Esophagus muscularis mucosa (tissue), 4 donors: ENCODE data around the gene ESAM. TPM values are rescaled to one million over a fixed set of nuclear protein-coding genes. Genes with fewer than 3 reads are reported as not detected.

ENCODE experiments used
- DNase-seq: peaks from one replicate; pipeline ENCODE4 v3.0.0-alpha.2; 2017; ENCODE audit errors: extremely low spot score
- H3K27ac ChIP-seq, 4 donors: fragments of 200-600 bp; sonication (generic); replicated peaks in 1 of 4; 1 replicate in 3 of 4; 2 replicates in 1 of 4; pipeline ENCODE4 v1.5.1; 2016 to 2019; ENCODE audit warnings: mild to moderate bottlenecking in 1 of 4
- H3K27me3 ChIP-seq, 4 donors: fragments of 200-600 bp; sonication (generic); one replicate each; pipeline versions ENCODE4 v1.5.1 to v1.6.0; 2016 to 2019
- H3K36me3 ChIP-seq, 4 donors: fragments of 200-600 bp; sonication (generic); one replicate each; pipeline ENCODE4 v1.5.1; 2016 to 2019
- H3K4me1 ChIP-seq, 4 donors: fragments of 200-600 bp; sonication (generic); one replicate each; pipeline ENCODE4 v1.5.1; 2016 to 2019
- H3K4me3 ChIP-seq, 4 donors: fragments of 200-600 bp; sonication (generic); 1 replicate in 2 of 4; 2 replicates in 2 of 4; pipeline ENCODE4 v1.5.1; 2016 to 2019; ENCODE audit warnings: mild to moderate bottlenecking in 4 of 4, moderate library complexity in 1 of 4
- H3K9me3 ChIP-seq, 4 donors: fragments of 200-600 bp; sonication (generic); 1 replicate in 3 of 4; 2 replicates in 1 of 4; pipeline ENCODE4 v1.5.1; 2016 to 2019
- CTCF ChIP-seq, 3 experiments: fragments of 200-600 bp in 2 of 3; fragments of 450-650 bp in 1 of 3; sonication (generic) in 2 of 3; IDR thresholded peaks; one replicate each; pipeline ENCODE4 v1.5.1; 2017 to 2019; ENCODE audit warnings: antibody characterized with exemption in 3 of 3, mild to moderate bottlenecking in 2 of 3, moderate library complexity in 1 of 3
- EP300 ChIP-seq: sonication (generic); formaldehyde crosslinking; IDR thresholded peaks from one replicate; pipeline ENCODE4 v1.6.1; 2017; ENCODE audit warnings: antibody characterized with exemption
- POLR2A ChIP-seq: fragments of 450-650 bp; IDR thresholded peaks from one replicate; pipeline ENCODE4 v1.6.1; 2017; ENCODE audit warnings: antibody characterized with exemption, moderate library complexity, mild to moderate bottlenecking, low read depth
- POLR2AphosphoS5 ChIP-seq, 2 donors: sonication (generic); formaldehyde crosslinking; IDR thresholded peaks; one replicate each; pipeline ENCODE4 v1.6.1; 2017; ENCODE audit warnings: antibody characterized with exemption in 2 of 2
- WGBS: methylation state at CpG from one replicate; pipeline ENCODE4 v1.1.5; 2018; 5-methylcytosine and 5-hydroxymethylcytosine counted together
- intact Hi-C: fragments of 100-400 bp; cut with DNase I; formaldehyde crosslinking; loops from one replicate; pipeline ENCODE4 v1.15.1; 2023
- total RNA-seq, 4 donors: library from RNA; depleted of rRNA; stranded (reverse); fragments of >200 nt; gene quantifications; one replicate each; pipeline versions ENCODE4 v1.1.0 to v1.2.1, GENCODE V29; 2016

ESAM gene
- total RNA-seq, 4 donors from 2014 or later, result 10.8 to 52.8 (median 41.1) TPM

- H3K9me3 ChIP-seq, result no peaks in the 10 kb centered on the region
- intact Hi-C loops, result no loop called here
- H3K36me3 ChIP-seq, result peaks cover 0 to 58% (median 2%) of the 10 kb centered on the region in 4 donors
- peaks cover 31 to 54% (median 37%) of the 10 kb centered on the region in 4 donors for H3K4me1 ChIP-seq
- H3K27ac ChIP-seq, result no peak overlapping the region
- H3K27me3 ChIP-seq, result peaks cover 3 to 94% (median 37%) of the 10 kb centered on the region in 4 donors
- 75% methylated on average over 4 of the region's 4 CpGs for WGBS
- DNase-seq, result no peak
- TF ChIP-seq POLR2A (no peak), EP300 (no peak), CTCF (IDR thresholded peaks at IDR 0.05) (no peak), POLR2AphosphoS5 (IDR thresholded peaks at IDR 0.05) (no peak)
- H3K4me3 ChIP-seq, result no peak overlapping the region
Measured at GRCh38 chr11:124754309-124754708, 7.8 kb downstream of the ESAM start.

GRCh38 chr11:124753624-124754023 is 8.5 kb downstream of the ESAM start:
- Histone ChIP-seq H3K9me3 (no peaks in the 10 kb centered on the region), H3K36me3 (peaks cover 0 to 58% (median 2%) of the 10 kb centered on the region in 4 donors), H3K27me3 (peaks cover 0 to 94% (median 31%) of the 10 kb centered on the region in 4 donors), H3K4me1 (peaks cover 24 to 54% (median 36%) of the 10 kb centered on the region in 4 donors), H3K27ac (no peak overlapping the region), H3K4me3 (no peak overlapping the region)
- DNase-seq, result no peak
- TF ChIP-seq POLR2A (no peak), EP300 (no peak), CTCF (IDR thresholded peaks at IDR 0.05) (no peak)
- 76% methylated on average over 7 of the region's 7 CpGs for WGBS
- intact Hi-C loops, result no loop called here

GRCh38 chr11:124753205-124753604 is 8.9 kb downstream of the ESAM start:
- H3K9me3 ChIP-seq, result no peaks in the 10 kb centered on the region
- no peak for TF ChIP-seq EP300
- TF ChIP-seq POLR2A, result no peak
- no peak for TF ChIP-seq POLR2AphosphoS5 (IDR thresholded peaks at IDR 0.05)
- no peak for TF ChIP-seq CTCF (IDR thresholded peaks at IDR 0.05)
- H3K36me3 ChIP-seq, result peaks cover 0 to 58% (median 2%) of the 10 kb centered on the region in 4 donors
- no peak for DNase-seq
- peaks cover 0 to 94% (median 28%) of the 10 kb centered on the region in 4 donors for H3K27me3 ChIP-seq
- H3K4me1 ChIP-seq, result peaks cover 23 to 54% (median 35%) of the 10 kb centered on the region in 4 donors
- H3K27ac ChIP-seq, result no peak overlapping the region
- intact Hi-C loops, result no loop called here
- no peak overlapping the region for H3K4me3 ChIP-seq

GRCh38 chr11:124752471-124753102 is 9.5 kb downstream of the ESAM start:
- Histone ChIP-seq H3K27ac (no peak overlapping the region), H3K4me1 (peaks cover 23 to 52% (median 33%) of the 10 kb centered on the region in 4 donors), H3K9me3 (no peaks in the 10 kb centered on the region), H3K36me3 (peaks cover 0 to 58% (median 2%) of the 10 kb centered on the region in 4 donors), H3K27me3 (peaks cover 0 to 94% (median 23%) of the 10 kb centered on the region in 4 donors), H3K4me3 (no peak overlapping the region)
- 56% methylated on average over 10 of the region's 10 CpGs for WGBS
- TF ChIP-seq POLR2A (no peak), EP300 (no peak), CTCF (IDR thresholded peaks at IDR 0.05) (no peak), POLR2AphosphoS5 (IDR thresholded peaks at IDR 0.05) (no peak)
- no peak for DNase-seq
- intact Hi-C loops, result no loop called here
